Activated CD8-positive, alpha-beta memory T cell treated with anti-CD3 and anti-CD28 coated beads, Interleukin-2, amount 50 U/mL, for 24 hours (primary cell): ENCODE measurements around the gene VPS37C.

Source experiments
- DNase-seq: peaks from one replicate; pipeline ENCODE4 v3.0.0-alpha.2; 2020; ENCODE audit errors: extremely low read depth

The VPS37C gene

GRCh38 chr11:61153593-61154095, 7.6 kb downstream of the VPS37C start:
- no peak for DNase-seq

- no peak for DNase-seq
Observed at GRCh38 chr11:61152816-61153592, 8.2 kb downstream of the VPS37C start.

- DNase-seq, result no peak
Observed at GRCh38 chr11:61151545-61152252, 9.5 kb downstream of the VPS37C start.

GRCh38 chr11:61150706-61151544, 10.3 kb downstream of the VPS37C start:
- DNase-seq, result no peak

GRCh38 chr11:61149624-61150615, 11.3 kb downstream of the VPS37C start:
- no peak for DNase-seq

GRCh38 chr11:61147791-61148620, 13.2 kb downstream of the VPS37C start:
- no peak for DNase-seq

- DNase-seq, result no peak
Observed at GRCh38 chr11:61147271-61147670, 14.0 kb downstream of the VPS37C start.

- DNase-seq, result no peak
Observed at GRCh38 chr11:61146416-61146815, 14.8 kb downstream of the VPS37C start.

- DNase-seq, result no peak
Observed at GRCh38 chr11:61145228-61146005, 15.8 kb downstream of the VPS37C start.

- no peak for DNase-seq
Observed at GRCh38 chr11:61144511-61145179, 16.6 kb downstream of the VPS37C start.

GRCh38 chr11:61142424-61142823, 18.8 kb downstream of the VPS37C start:
- DNase-seq, result no peak

GRCh38 chr11:61141601-61142028, 19.6 kb downstream of the VPS37C start:
- no peak for DNase-seq

- DNase-seq, result no peak
Observed at GRCh38 chr11:61140416-61140815, 20.8 kb downstream of the VPS37C start.

GRCh38 chr11:61139387-61139786, 21.8 kb downstream of the VPS37C start:
- no peak for DNase-seq

GRCh38 chr11:61138935-61139334, 22.3 kb downstream of the VPS37C start:
- DNase-seq, result no peak

GRCh38 chr11:61134801-61135257, 26.4 kb downstream of the VPS37C start:
- no peak for DNase-seq

- no peak for DNase-seq
Observed at GRCh38 chr11:61133956-61134662, 27.1 kb downstream of the VPS37C start.

GRCh38 chr11:61133145-61133544, 28.1 kb downstream of the VPS37C start:
- no peak for DNase-seq
